Spleen (tissue), 11 donors: ENCODE results near the gene HMSD. TPM values are rescaled to one million over a fixed set of nuclear protein-coding genes. Genes with fewer than 3 reads are reported as not detected.
A peak's percentile ranks its signal among the peaks of the same experiment; 100 is the strongest.

Experiments
- DNase-seq: peaks from one replicate; pipeline ENCODE4 v3.0.0-alpha.2; 2020
- H3K27ac ChIP-seq, 8 donors: fragments of 200-600 bp; sonication (generic) in 7 of 8; 1 replicate in 4 of 8; 2 replicates in 4 of 8; pipeline versions ENCODE4 v1.5.0 to v1.8.0; 2016 to 2021; ENCODE audit warnings: inconsistent platforms in 4 of 8, mild to moderate bottlenecking in 4 of 8, moderate library complexity in 1 of 8
- H3K27me3 ChIP-seq, 7 donors: fragments of 200-600 bp; sonication (generic) in 6 of 7; replicated peaks in 1 of 7; 1 replicate in 4 of 7; 2 replicates in 3 of 7; pipeline versions ENCODE4 v1.5.0 to v1.8.0; 2016 to 2021; ENCODE audit warnings: inconsistent platforms in 3 of 7, mild to moderate bottlenecking in 1 of 7
- H3K36me3 ChIP-seq, 6 donors: fragments of 200-600 bp; sonication (generic) in 5 of 6; 1 replicate in 4 of 6; 2 replicates in 2 of 6; pipeline versions ENCODE4 v1.5.0 to v1.8.0; 2016 to 2021; ENCODE audit warnings: inconsistent platforms in 2 of 6
- H3K4me1 ChIP-seq, 6 donors: fragments of 200-600 bp; sonication (generic) in 5 of 6; 1 replicate in 3 of 6; 2 replicates in 3 of 6; pipeline versions ENCODE4 v1.5.0 to v1.8.0; 2016 to 2021; ENCODE audit warnings: inconsistent platforms in 3 of 6
- H3K4me3 ChIP-seq, 8 donors: fragments of 200-600 bp; sonication (generic) in 7 of 8; 1 replicate in 4 of 8; 2 replicates in 4 of 8; pipeline versions ENCODE4 v1.5.0 to v1.8.0; 2016 to 2021; ENCODE audit warnings: inconsistent platforms in 4 of 8, mild to moderate bottlenecking in 4 of 8, moderate library complexity in 2 of 8
- H3K9me3 ChIP-seq, 8 donors: fragments of 200-600 bp; sonication (generic) in 7 of 8; 1 replicate in 4 of 8; 2 replicates in 4 of 8; pipeline versions ENCODE4 v1.5.0 to v1.8.0; 2016 to 2021; ENCODE audit warnings: inconsistent platforms in 4 of 8
- CTCF ChIP-seq, 11 experiments: fragments of 200-600 bp in 7 of 11; fragments of 450-650 bp in 4 of 11; sonication (generic) in 4 of 11; IDR thresholded peaks in 8 of 11; conservative IDR thresholded peaks in 3 of 11; 1 replicate in 7 of 11; 2 replicates in 4 of 11; pipeline versions ENCODE4 v1.4.0 to v1.8.0; 2016 to 2021; ENCODE audit warnings: antibody characterized with exemption in 11 of 11, inconsistent platforms in 4 of 11, mild to moderate bottlenecking in 1 of 11
- POLR2A ChIP-seq, 3 donors: fragments of 450-650 bp; IDR thresholded peaks; one replicate each; pipeline ENCODE4 v1.5.1; 2017; ENCODE audit warnings: antibody characterized with exemption in 3 of 3, mild to moderate bottlenecking in 1 of 3
- POLR2AphosphoS5 ChIP-seq, 3 donors: sonication (generic); formaldehyde crosslinking; IDR thresholded peaks; one replicate each; pipeline ENCODE4 v1.5.1; 2017; ENCODE audit warnings: antibody characterized with exemption in 3 of 3
- WGBS, 5 donors: extraction: QIAGEN DNeasy Blood & Tissue Kit in 3 of 5; methylation state at CpG; one replicate each; pipeline versions ENCODE4 v1.1.5 to v1.1.7; 2013 to 2018; 5-methylcytosine and 5-hydroxymethylcytosine counted together
- intact Hi-C: fragments of 100-400 bp; cut with DNase I; formaldehyde crosslinking; loops from one replicate; pipeline ENCODE4 v1.15.0; 2023; ENCODE audit warnings: low total_unique reads
- polyA plus RNA-seq, 3 donors: library from polyadenylated mRNA; stranded (reverse); fragments of 200-250 nt; gene quantifications; one replicate each; pipeline ENCODE4 v1.2.1, GENCODE V29; 2013
- total RNA-seq, 7 donors: library from RNA; depleted of rRNA in 3 of 7; stranded (reverse); fragments of >200 nt in 3 of 7; fragmentation: NEBNext Ultra II Directional in 4 of 7; extraction: Animal tissue kit (Norgen Biotek cat#: 25700) in 4 of 7; gene quantifications; one replicate each; pipeline versions ENCODE4 v1.1.0 to v1.2.1, GENCODE V29; 2016 to 2021
- donor health status: healthy with polysubstance abuse.
- donor health status: DM: no; HTN: no; CAD: no; lungs with moderate emphysema.
- donor health status: DM: no; HTN: no; CAD: no.
- donor health status: Bipolar disorder and iron deficiency.
- donor health status: healthy.
- donor health status: DM: no; HTN: no; CAD: no.
- donor health status: DM: yes; HTN: yes; CAD: no.

HMSD gene
- total and polyA plus RNA-seq, 10 donors, result 0.23 to 2.2 (median 0.62) TPM; not detected in 3

GRCh38 chr18:63992751-63993150 lies 43.6 kb downstream of the HMSD start:
- DNase-seq, result no peak
- peaks cover 0 to 23% (median 1%) of the 10 kb centered on the region in 6 donors for H3K36me3 ChIP-seq
- no peak for TF ChIP-seq CTCF (IDR thresholded peaks at IDR 0.05 in 8 of 11, conservative IDR thresholded peaks at IDR 0.05 in 3 of 11)
- no peak for TF ChIP-seq POLR2A (IDR thresholded peaks at IDR 0.05)
- no peak for TF ChIP-seq POLR2AphosphoS5 (IDR thresholded peaks at IDR 0.05)
- H3K4me1 ChIP-seq, result no peaks in the 10 kb centered on the region
- no peaks in the 10 kb centered on the region for H3K27me3 ChIP-seq
- intact Hi-C loops, result no loop called here
- H3K4me3 ChIP-seq, result no peak overlapping the region
- 82 to 86% (median 83%) methylated on average over 7 of the region's 7 CpGs for WGBS, 5 donors
- peaks cover 0 to 26% (median 25%) of the 10 kb centered on the region in 8 donors for H3K9me3 ChIP-seq
- H3K27ac ChIP-seq, result no peak overlapping the region

GRCh38 chr18:63994783-63995399 lies 45.8 kb downstream of the HMSD start:
- no peak for DNase-seq
- Histone ChIP-seq H3K27me3 (no peaks in the 10 kb centered on the region), H3K27ac (no peak overlapping the region), H3K4me1 (no peaks in the 10 kb centered on the region), H3K9me3 (peaks cover 0 to 26% (median 25%) of the 10 kb centered on the region in 8 donors), H3K36me3 (peaks cover 0 to 10% (median 0%) of the 10 kb centered on the region in 6 donors), H3K4me3 (no peak overlapping the region)
- 26 to 30% (median 28%) methylated on average over 5 to 6 of the region's 6 CpGs for WGBS, 5 donors
- intact Hi-C loops, result no loop called here
- no peak for TF ChIP-seq POLR2A (IDR thresholded peaks at IDR 0.05)
- TF ChIP-seq CTCF (IDR thresholded peaks at IDR 0.05 in 8 of 11, conservative IDR thresholded peaks at IDR 0.05 in 3 of 11), result peak; percentile 44 to 90 (median 79)
- no peak for TF ChIP-seq POLR2AphosphoS5 (IDR thresholded peaks at IDR 0.05)

GRCh38 chr18:63997041-63997440 lies 47.9 kb downstream of the HMSD start:
- WGBS, 5 donors, result 84 to 92% (median 87%) methylated on average over 4 of the region's 4 CpGs
- Histone ChIP-seq H3K4me1 (no peaks in the 10 kb centered on the region), H3K36me3 (peaks cover 0 to 10% (median 0%) of the 10 kb centered on the region in 6 donors), H3K9me3 (peaks cover 0 to 26% (median 25%) of the 10 kb centered on the region in 8 donors), H3K4me3 (no peak overlapping the region), H3K27ac (no peak overlapping the region), H3K27me3 (peaks cover 0 to 1% (median 0%) of the 10 kb centered on the region in 7 donors)
- DNase-seq, result no peak
- TF ChIP-seq POLR2A (IDR thresholded peaks at IDR 0.05) (no peak), CTCF (IDR thresholded peaks at IDR 0.05 in 8 of 11, conservative IDR thresholded peaks at IDR 0.05 in 3 of 11) (no peak), POLR2AphosphoS5 (IDR thresholded peaks at IDR 0.05) (no peak)
- intact Hi-C loops, result no loop called here

- no peak for TF ChIP-seq POLR2AphosphoS5 (IDR thresholded peaks at IDR 0.05)
- no peak for TF ChIP-seq CTCF (IDR thresholded peaks at IDR 0.05 in 8 of 11, conservative IDR thresholded peaks at IDR 0.05 in 3 of 11)
- TF ChIP-seq POLR2A (IDR thresholded peaks at IDR 0.05), result no peak
- H3K4me1 ChIP-seq, result no peaks in the 10 kb centered on the region
- H3K27ac ChIP-seq, result no peak overlapping the region
- intact Hi-C loops, result no loop called here
- no peak for DNase-seq
- H3K36me3 ChIP-seq, result peaks cover 0 to 10% (median 0%) of the 10 kb centered on the region in 6 donors
- peaks cover 0 to 26% (median 25%) of the 10 kb centered on the region in 8 donors for H3K9me3 ChIP-seq
- no peak overlapping the region for H3K4me3 ChIP-seq
- peaks cover 0 to 7% (median 1%) of the 10 kb centered on the region in 7 donors for H3K27me3 ChIP-seq
- WGBS, 5 donors, result 84 to 90% (median 88%) methylated on average over 2 of the region's 2 CpGs
These were observed 48.5 kb downstream of the HMSD start for GRCh38 chr18:63997606-63998005.
